IMR-90 (cell line): Measurements from ENCODE around the gene IDS. TPM values are rescaled to one million over a fixed set of nuclear protein-coding genes. Genes with fewer than 3 reads are reported as not detected.
A peak's percentile ranks its signal among the peaks of the same experiment; 100 is the strongest.

Experiments used
- ATAC-seq: fragments of 200-7000 bp; cut with Tn5 transposase; 2 replicates; pipeline ENCODE4 v1.9.1; 2020; ENCODE audit warnings: low read depth, mild to moderate bottlenecking, moderate library complexity
- BruUV-seq: library from RNA; stranded (reverse); fragments of 400-500 nt; replicated peaks from 2 replicates; lab custom pipeline; 2021; lab: Mats Ljungman, UMichigan
- CTCF ChIA-PET: fragments of 300-600 bp; formaldehyde crosslinking; extraction: SDS; loops from one replicate; lab custom pipeline; 2021; ENCODE audit warnings: antibody characterized with exemption; lab: Yijun Ruan, JAX
- POLR2A ChIA-PET: fragments of 300-600 bp; sonication (Branson Sonifier 250); formaldehyde crosslinking; loops from one replicate; lab custom pipeline; 2022; ENCODE audit warnings: antibody characterized with exemption; ENCODE audit not compliant: unreplicated experiment; lab: Charles Lee
- DNase-seq: peaks from one replicate; pipeline ENCODE4 v3.0.0; 2013
- H2AFZ ChIP-seq: replicated peaks from 2 replicates; pipeline ENCODE3; 2013; ENCODE audit warnings: low read length, mild to moderate bottlenecking; ENCODE audit not compliant: poor library complexity
- H2AK5ac ChIP-seq: 2 replicates; pipeline ENCODE4 v1.6.1; 2013; ENCODE audit warnings: low read depth, low read length, inconsistent platforms
- H2AK9ac ChIP-seq: replicated peaks from 2 replicates; pipeline ENCODE3; 2013; ENCODE audit warnings: mild to moderate bottlenecking, low read depth, low read length, moderate library complexity; ENCODE audit not compliant: poor library complexity
- H2BK120ac ChIP-seq: 2 replicates; pipeline ENCODE4 v1.6.1; 2013; ENCODE audit warnings: low read depth, low read length, inconsistent platforms
- H2BK15ac ChIP-seq: 3 replicates; pipeline ENCODE4 v1.6.1; 2013; ENCODE audit warnings: low read depth, low read length, inconsistent platforms
- H2BK20ac ChIP-seq: 2 replicates; pipeline ENCODE4 v1.6.1; 2013; ENCODE audit warnings: low read depth, mild to moderate bottlenecking, inconsistent platforms, low read length, moderate library complexity
- H2BK5ac ChIP-seq: 2 replicates; pipeline ENCODE4 v1.6.1; 2013; ENCODE audit warnings: mild to moderate bottlenecking, low read depth, low read length, inconsistent platforms; ENCODE audit not compliant: poor library complexity, severe bottlenecking
- H3K14ac ChIP-seq: replicated peaks from 2 replicates; pipeline ENCODE4 v1.6.1; 2013; ENCODE audit warnings: low read depth, low read length, inconsistent platforms
- H3K18ac ChIP-seq: 2 replicates; pipeline ENCODE4 v1.6.1; 2013; ENCODE audit warnings: low read depth, low read length, control low read depth
- H3K23ac ChIP-seq: 2 replicates; pipeline ENCODE4 v1.6.1; 2013; ENCODE audit warnings: low read depth, low read length, inconsistent platforms
- H3K27ac ChIP-seq: 2 replicates; pipeline ENCODE4 v1.5.1; 2013; ENCODE audit warnings: mild to moderate bottlenecking, control low read depth, low read length; ENCODE audit not compliant: insufficient read depth
- H3K27me3 ChIP-seq: 2 replicates; pipeline ENCODE4 v1.6.1; 2013; ENCODE audit warnings: low read length; ENCODE audit not compliant: control insufficient read depth, insufficient read depth
- H3K36me3 ChIP-seq: 2 replicates; pipeline ENCODE4 v1.6.1; 2013; ENCODE audit warnings: low read length, mixed read lengths; ENCODE audit not compliant: control insufficient read depth, insufficient read depth
- H3K4ac ChIP-seq: 2 replicates; pipeline ENCODE4 v1.6.1; 2013; ENCODE audit warnings: low read depth, low read length, inconsistent platforms
- H3K4me1 ChIP-seq: 2 replicates; pipeline ENCODE4 v1.6.1; 2013; ENCODE audit warnings: low read length, mixed read lengths; ENCODE audit not compliant: control insufficient read depth, insufficient read depth
- H3K4me2 ChIP-seq: 2 replicates; pipeline ENCODE4 v1.6.1; 2013; ENCODE audit warnings: low read depth, mild to moderate bottlenecking, control low read depth, low read length, moderate library complexity
- H3K4me3 ChIP-seq: 2 replicates; pipeline ENCODE4 v1.5.1; 2013; ENCODE audit warnings: low read depth, mild to moderate bottlenecking, control low read depth, low read length, moderate library complexity; ENCODE audit not compliant: insufficient read depth
- H3K56ac ChIP-seq: 2 replicates; pipeline ENCODE4 v1.6.1; 2013; ENCODE audit warnings: low read length, inconsistent platforms; ENCODE audit not compliant: insufficient read depth; ENCODE audit errors: extremely low read depth
- H3K79me1 ChIP-seq, 2 experiments: 2 replicates each; pipeline ENCODE4 v1.6.1; 2013; ENCODE audit warnings: low read length in 2 of 2, inconsistent platforms in 1 of 2, low read depth in 1 of 2
- H3K9ac ChIP-seq: 2 replicates; pipeline ENCODE4 v1.6.1; 2013; ENCODE audit warnings: low read depth, low read length, control low read depth
- H3K9me1 ChIP-seq: 2 replicates; pipeline ENCODE4 v1.6.1; 2013; ENCODE audit warnings: low read length, inconsistent platforms; ENCODE audit not compliant: insufficient read depth
- H3K9me3 ChIP-seq: 2 replicates; pipeline ENCODE4 v1.6.1; 2013; ENCODE audit warnings: low read length; ENCODE audit not compliant: control insufficient read depth, insufficient read depth
- H4K20me1 ChIP-seq: 2 replicates; pipeline ENCODE4 v1.6.1; 2013; ENCODE audit warnings: low read length, inconsistent platforms; ENCODE audit not compliant: insufficient read depth
- H4K5ac ChIP-seq: 2 replicates; pipeline ENCODE4 v1.6.1; 2013; ENCODE audit warnings: mild to moderate bottlenecking, low read depth, low read length, control low read depth
- H4K8ac ChIP-seq, 2 experiments: 2 replicates each; pipeline ENCODE4 v1.6.1; 2013; ENCODE audit warnings: low read depth in 2 of 2, low read length in 2 of 2, control low read depth in 1 of 2, inconsistent platforms in 1 of 2
- H4K91ac ChIP-seq: 2 replicates; pipeline ENCODE4 v1.6.1; 2013; ENCODE audit warnings: low read depth, low read length, inconsistent platforms; ENCODE audit not compliant: insufficient read depth
- BHLHE40 ChIP-seq: fragments of 150-350 bp; IDR thresholded peaks from 2 replicates; pipeline ENCODE4 v1.6.1; 2016; ENCODE audit warnings: mild to moderate bottlenecking, low read depth, low read length
- CEBPB ChIP-seq: IDR thresholded peaks from 2 replicates; pipeline ENCODE4 v1.6.1; 2012; ENCODE audit warnings: low read depth, low read length, improper control_type of control experiment
- CHD1 ChIP-seq: IDR thresholded peaks from 2 replicates; pipeline ENCODE4 v1.6.1; 2012; ENCODE audit warnings: low read depth, low read length, improper control_type of control experiment
- CTCF ChIP-seq: conservative IDR thresholded peaks from 2 replicates; pipeline ENCODE4 v1.5.1; 2012; ENCODE audit warnings: mild to moderate bottlenecking, low read depth, low read length, improper control_type of control experiment
- ELK1 ChIP-seq: fragments of 150-350 bp; IDR thresholded peaks from 2 replicates; pipeline ENCODE4 v1.6.1; 2016; ENCODE audit warnings: low read depth, mild to moderate bottlenecking, low read length, moderate library complexity, borderline replicate concordance
- FOS ChIP-seq: fragments of 150-350 bp; IDR thresholded peaks from 2 replicates; pipeline ENCODE4 v1.6.1; 2016; ENCODE audit warnings: low read depth, low read length
- MAFK ChIP-seq: IDR thresholded peaks from 2 replicates; pipeline ENCODE4 v1.6.1; 2012; ENCODE audit warnings: low read depth, low read length, improper control_type of control experiment
- MAZ ChIP-seq: IDR thresholded peaks from 2 replicates; pipeline ENCODE4 v1.6.1; 2012; ENCODE audit warnings: low read depth, mild to moderate bottlenecking, low read length, improper control_type of control experiment, moderate library complexity, borderline replicate concordance
- MXI1 ChIP-seq: IDR thresholded peaks from 2 replicates; pipeline ENCODE4 v1.6.1; 2012; ENCODE audit warnings: low read depth, mild to moderate bottlenecking, low read length, moderate library complexity, borderline replicate concordance
- POLR2A ChIP-seq: IDR thresholded peaks from 2 replicates; pipeline ENCODE4 v1.6.1; 2012; ENCODE audit warnings: mild to moderate bottlenecking, low read depth, low read length
- RAD21 ChIP-seq: IDR thresholded peaks from 2 replicates; pipeline ENCODE4 v1.6.1; 2012; ENCODE audit warnings: low read length, improper control_type of control experiment
- RCOR1 ChIP-seq: IDR thresholded peaks from 2 replicates; pipeline ENCODE4 v1.6.1; 2012; ENCODE audit warnings: mild to moderate bottlenecking, low read length, improper control_type of control experiment; ENCODE audit not compliant: insufficient replicate concordance
- RFX5 ChIP-seq: IDR thresholded peaks from 2 replicates; pipeline ENCODE4 v1.8.0; 2012; ENCODE audit warnings: low read depth, mild to moderate bottlenecking, low read length, moderate library complexity
- SMC3 ChIP-seq: fragments of 150-350 bp; IDR thresholded peaks from 2 replicates; pipeline ENCODE4 v1.6.1; 2016; ENCODE audit warnings: low read depth, mild to moderate bottlenecking, antibody characterized with exemption, low read length, moderate library complexity
- USF2 ChIP-seq: fragments of 150-350 bp; IDR thresholded peaks from 2 replicates; pipeline ENCODE4 v1.6.1; 2017; ENCODE audit warnings: mild to moderate bottlenecking, antibody characterized with exemption, low read length, low read depth
- WGBS, 2 experiments: methylation state at CpG; one replicate each; pipeline versions ENCODE4 v1.1.5 to v1.1.7; 2013; ENCODE audit warnings: missing lambda C conversion rate in 2 of 2; ENCODE audit not compliant: insufficient read length in 1 of 2; ENCODE audit errors: extremely low coverage in 2 of 2; 5-methylcytosine and 5-hydroxymethylcytosine counted together
- dilution Hi-C: fragments of 300-500 bp; cut with HindIII; formaldehyde crosslinking; loops from one replicate; pipeline ENCODE4 v1.14.3; 2018; ENCODE audit warnings: low sequenced_read_pairs; ENCODE audit not compliant: unreplicated experiment
- in situ Hi-C: fragments of 300-500 bp; cut with MboI; formaldehyde crosslinking; loops from 3 replicates; pipeline ENCODE4 v1.14.3; 2019; ENCODE audit warnings: low sequenced_read_pairs, inconsistent platforms, mixed read lengths
- intact Hi-C: fragments of 100-400 bp; cut with micrococcal nuclease; formaldehyde crosslinking; loops from 2 replicates; pipeline ENCODE4 v1.10.0; 2022
- polyA plus RNA-seq, 3 experiments: library from polyadenylated mRNA; depleted of rRNA; stranded (reverse); fragments of >200 nt; gene quantifications; 2 replicates each; pipeline ENCODE4 v1.2.3, GENCODE V29; 2012; ENCODE audit warnings: low replicate concordance in 1 of 3
- total RNA-seq: library from RNA; depleted of rRNA; stranded (reverse); fragments of >200 nt; gene quantifications from 2 replicates; pipeline ENCODE4 v1.2.3, GENCODE V29; 2012

The IDS gene
- total and polyA plus RNA-seq, 2 of the 4 experiments (the other 2 are of a cell fraction): 26.3 to 56.9 TPM

- Histone ChIP-seq H3K27me3 (peaks cover 7% of the 10 kb centered on the region; the same call in 1 of the 2 replicates), H2AFZ (no peak overlapping the region), H3K9me3 (no peaks in the 10 kb centered on the region), H2BK15ac (no peak overlapping the region), H4K91ac (no peak overlapping the region), H2AK5ac (no peak overlapping the region), H3K9me1 (no peaks in the 10 kb centered on the region), H3K56ac (no peak overlapping the region), H3K4me2 (no peak overlapping the region), H2BK20ac (no peak overlapping the region), H3K4ac (no peak overlapping the region), H3K4me1 (0 out of 2 replicates have a peak, but pooled peaks cover 2% of the 10 kb centered on the region), H4K5ac (no peak overlapping the region), H2BK5ac (no peak overlapping the region), H3K23ac (no peak overlapping the region), H3K27ac (no peak overlapping the region), H3K14ac (no peak overlapping the region), H3K18ac (no peak overlapping the region), H3K79me1 (no peaks in the 10 kb centered on the region), H3K4me3 (no peak overlapping the region), H3K9ac (no peak overlapping the region), H2BK120ac (no peak overlapping the region), H4K20me1 (no peaks in the 10 kb centered on the region), H2AK9ac (no peak overlapping the region), H4K8ac (no peak overlapping the region), H3K36me3 (no peaks in the 10 kb centered on the region)
- DNase-seq (peak; percentile 21), ATAC-seq (no peak)
- in situ Hi-C loops: loop anchor here (25.0 kb wide), 1 partner anchor 1223 kb away; no protein-coding TSS in a partner anchor
- dilution Hi-C loops: no loop called here
- WGBS, 2 experiments: 70% methylated on average over 2 of the region's 9 CpGs; no CpG with 5 or more reads in 1 of the 2 experiments
- BruUV-seq: no TSS peak
- intact Hi-C loops: no loop called here
- POLR2A ChIA-PET: no interaction called here
- CTCF ChIA-PET: no interaction called here
- no peak for TF ChIP-seq BHLHE40
- TF ChIP-seq RAD21: no peak
- no peak for TF ChIP-seq MAFK
- no peak for TF ChIP-seq CTCF
- no peak for TF ChIP-seq USF2
- no peak for TF ChIP-seq CHD1
- TF ChIP-seq POLR2A: no peak
- no peak for TF ChIP-seq CEBPB
- TF ChIP-seq RFX5: no peak
- TF ChIP-seq FOS: no peak
- no peak for TF ChIP-seq SMC3
- TF ChIP-seq MXI1: no peak
- TF ChIP-seq ELK1: no peak
- TF ChIP-seq RCOR1: no peak
- no peak for TF ChIP-seq MAZ
Measured at GRCh38 chrX:149513825-149514428, 8.8 kb upstream of the IDS start.
